ENCODE results near the gene ATL1.
"Not testable (repeated sequence)": the region's sequence is repeated elsewhere in the genome, so short reads cannot be mapped to it uniquely, and the experiment has no call there.

Gene ATL1

DNA sequence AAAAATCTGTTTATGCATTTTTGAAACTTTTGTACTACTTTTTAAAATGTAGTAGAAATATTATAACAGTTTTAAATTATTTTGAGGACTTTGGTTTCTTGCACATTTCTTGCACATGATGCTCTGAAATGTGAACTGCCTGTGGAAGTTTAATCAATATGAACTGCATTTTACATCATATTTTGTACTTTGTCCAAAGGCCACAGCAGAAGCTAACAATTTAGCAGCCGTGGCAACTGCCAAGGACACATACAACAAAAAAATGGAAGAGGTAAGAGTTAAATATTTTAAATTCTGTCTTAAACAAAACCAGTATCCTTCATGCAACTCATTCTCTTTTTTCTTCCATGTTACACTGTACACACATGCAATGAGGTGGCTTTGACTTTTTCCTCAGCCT, 63.0 kb downstream of the ATL1 start:
- no peak for DNase-seq
- Histone ChIP-seq H3K9ac (ENCODE audit: low read length) (no peak overlapping the region), H3K36me3 (ENCODE audit: control insufficient read depth in 1 of 2, insufficient read depth in 2 of 2, low read depth in 1 of 2, low read length in 2 of 2) (peaks cover 3 to 52% of the 10 kb centered on the region in 2 experiments), H2BK120ac (ENCODE audit: low read depth, low read length) (no peak overlapping the region), H3K79me1 (replicated peaks; ENCODE audit: low read length, poor library complexity, severe bottlenecking) (no peaks in the 10 kb centered on the region), H4K8ac (ENCODE audit: low read length) (no peak overlapping the region), H4K91ac (ENCODE audit: low read length) (no peak overlapping the region), H2BK12ac (ENCODE audit: low read length in 2 of 2) (no peak overlapping the region), H3K4me2 (ENCODE audit: low read length, poor library complexity, severe bottlenecking) (no peak overlapping the region), H3K14ac (ENCODE audit: low read length in 2 of 2) (no peak overlapping the region), H3K27me3 (ENCODE audit: control insufficient read depth in 1 of 2, insufficient read depth in 1 of 2, low read length in 2 of 2) (no peaks in the 10 kb centered on the region), H3K4me1 (ENCODE audit: control insufficient read depth, insufficient read depth, low read depth, low read length) (no peaks in the 10 kb centered on the region), H2BK15ac (ENCODE audit: low read depth, poor library complexity, severe bottlenecking) (no peak overlapping the region), H3K4me3 (ENCODE audit: insufficient read depth in 1 of 2, low read depth in 1 of 2, low read length in 2 of 2) (no peak overlapping the region), H3K9me3 (ENCODE audit: control insufficient read depth, low read length) (no peaks in the 10 kb centered on the region), H2AK5ac (ENCODE audit: low read length, severe bottlenecking) (no peak overlapping the region), H3K27ac (ENCODE audit: low read length, poor library complexity, severe bottlenecking) (no peak overlapping the region), H2AFZ (ENCODE audit: low read depth, low read length) (no peak overlapping the region), H3K23ac (ENCODE audit: low read length in 2 of 2) (no peak overlapping the region), H3K4ac (ENCODE audit: low read depth in 1 of 2, low read length in 2 of 2) (no peak overlapping the region), H2BK5ac (ENCODE audit: low read depth, low read length, poor library complexity, severe bottlenecking) (no peak overlapping the region), H3K18ac (ENCODE audit: low read depth in 1 of 2, low read length in 2 of 2) (no peak overlapping the region)
- WGBS = no CpG with 5 or more reads among the region's 1 CpG

DNA sequence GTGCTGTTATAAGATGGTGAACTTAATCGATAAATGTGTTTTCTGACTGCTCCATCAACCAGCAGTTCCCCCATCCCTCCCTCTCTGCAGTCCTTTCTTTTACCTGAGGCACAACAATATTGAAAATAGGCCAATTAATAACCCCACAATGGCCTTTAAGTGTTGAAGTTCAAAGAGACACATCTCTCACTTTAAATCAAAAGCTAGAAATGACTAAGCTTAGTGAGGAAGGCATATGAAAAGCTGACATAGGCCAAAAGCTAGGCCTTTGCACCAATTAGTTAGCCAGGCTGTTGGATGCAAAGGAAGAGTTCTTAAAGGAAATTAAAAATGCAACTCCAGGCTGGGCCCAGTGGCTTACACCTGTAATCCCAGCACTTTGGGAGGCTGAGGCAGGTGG, 64.5 kb downstream of the ATL1 start:
- H2BK12ac ChIP-seq (ENCODE audit: low read length in 2 of 2) = no peak overlapping the region
- no peak overlapping the region for H3K4me3 ChIP-seq (ENCODE audit: insufficient read depth in 1 of 2, low read depth in 1 of 2, low read length in 2 of 2)
- H3K79me1 ChIP-seq (replicated peaks; ENCODE audit: low read length, poor library complexity, severe bottlenecking) = no peaks in the 10 kb centered on the region
- no peak overlapping the region for H3K18ac ChIP-seq (ENCODE audit: low read depth in 1 of 2, low read length in 2 of 2)
- H2BK120ac ChIP-seq (ENCODE audit: low read depth, low read length) = no peak overlapping the region
- H3K4me2 ChIP-seq (ENCODE audit: low read length, poor library complexity, severe bottlenecking) = no peak overlapping the region
- no peak overlapping the region for H3K4ac ChIP-seq (ENCODE audit: low read depth in 1 of 2, low read length in 2 of 2)
- H3K36me3 ChIP-seq (ENCODE audit: control insufficient read depth in 1 of 2, insufficient read depth in 2 of 2, low read depth in 1 of 2, low read length in 2 of 2) = peaks cover 3 to 61% of the 10 kb centered on the region in 2 experiments
- H2AK5ac ChIP-seq (ENCODE audit: low read length, severe bottlenecking) = no peak overlapping the region
- H3K14ac ChIP-seq (ENCODE audit: low read length in 2 of 2) = no peak overlapping the region
- no peak overlapping the region for H2BK5ac ChIP-seq (ENCODE audit: low read depth, low read length, poor library complexity, severe bottlenecking)
- no peak overlapping the region for H3K23ac ChIP-seq (ENCODE audit: low read length in 2 of 2)
- H4K91ac ChIP-seq (ENCODE audit: low read length) = no peak overlapping the region
- H3K27ac ChIP-seq (ENCODE audit: low read length, poor library complexity, severe bottlenecking) = no peak overlapping the region
- no peaks in the 10 kb centered on the region for H3K27me3 ChIP-seq (ENCODE audit: control insufficient read depth in 1 of 2, insufficient read depth in 1 of 2, low read length in 2 of 2)
- DNase-seq = no peak
- no peak overlapping the region for H2AFZ ChIP-seq (ENCODE audit: low read depth, low read length)
- H3K4me1 ChIP-seq (ENCODE audit: control insufficient read depth, insufficient read depth, low read depth, low read length) = no peaks in the 10 kb centered on the region
- H3K9ac ChIP-seq (ENCODE audit: low read length) = no peak overlapping the region
- no peak overlapping the region for H4K8ac ChIP-seq (ENCODE audit: low read length)
- WGBS = no CpG with 5 or more reads among the region's 1 CpG
- no peak overlapping the region for H2BK15ac ChIP-seq (ENCODE audit: low read depth, poor library complexity, severe bottlenecking)
- no peaks in the 10 kb centered on the region for H3K9me3 ChIP-seq (ENCODE audit: control insufficient read depth, low read length)

DNA sequence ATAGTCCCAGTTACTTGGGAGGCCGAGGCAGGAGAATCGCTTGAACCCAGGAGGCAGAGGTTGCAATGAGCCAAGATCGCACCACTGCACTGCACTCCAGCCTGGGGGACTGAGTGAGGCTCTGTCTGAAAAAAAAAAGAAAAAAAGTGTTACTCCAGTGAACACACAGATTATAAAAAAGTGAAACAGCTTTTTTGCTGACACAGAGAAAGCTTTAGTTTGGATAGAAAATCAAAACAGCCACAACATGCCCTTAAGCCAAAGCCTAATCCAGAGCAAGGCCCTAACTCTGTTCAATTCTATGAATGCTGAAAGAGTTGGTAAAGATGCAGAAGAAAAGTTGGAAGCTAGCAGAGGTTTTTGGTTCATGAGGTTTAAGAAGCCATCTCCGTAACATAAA, 65.0 kb downstream of the ATL1 start:
- not testable (repeated sequence) for H3K23ac ChIP-seq (ENCODE audit: low read length in 2 of 2); H3K9ac ChIP-seq (ENCODE audit: low read length); H2AK5ac ChIP-seq (ENCODE audit: low read length, severe bottlenecking); H2AFZ ChIP-seq (ENCODE audit: low read depth, low read length); H2BK12ac ChIP-seq (ENCODE audit: low read length in 2 of 2); H3K4me3 ChIP-seq (ENCODE audit: insufficient read depth in 1 of 2, low read depth in 1 of 2, low read length in 2 of 2); H3K79me1 ChIP-seq (replicated peaks; ENCODE audit: low read length, poor library complexity, severe bottlenecking); H3K4ac ChIP-seq (ENCODE audit: low read depth in 1 of 2, low read length in 2 of 2); H2BK5ac ChIP-seq (ENCODE audit: low read depth, low read length, poor library complexity, severe bottlenecking); H2BK15ac ChIP-seq (ENCODE audit: low read depth, poor library complexity, severe bottlenecking); H3K14ac ChIP-seq (ENCODE audit: low read length in 2 of 2); H3K18ac ChIP-seq (ENCODE audit: low read depth in 1 of 2, low read length in 2 of 2); H3K4me2 ChIP-seq (ENCODE audit: low read length, poor library complexity, severe bottlenecking); H3K27ac ChIP-seq (ENCODE audit: low read length, poor library complexity, severe bottlenecking); H4K91ac ChIP-seq (ENCODE audit: low read length); DNase-seq; H4K8ac ChIP-seq (ENCODE audit: low read length); H3K4me1 ChIP-seq (ENCODE audit: control insufficient read depth, insufficient read depth, low read depth, low read length); H3K27me3 ChIP-seq (ENCODE audit: control insufficient read depth in 1 of 2, insufficient read depth in 1 of 2, low read length in 2 of 2); H2BK120ac ChIP-seq (ENCODE audit: low read depth, low read length); H3K9me3 ChIP-seq (ENCODE audit: control insufficient read depth, low read length)
- WGBS = 92% methylated on average over 4 of the region's 4 CpGs
- peaks cover 3 to 62% of the 10 kb centered on the region in 2 experiments for H3K36me3 ChIP-seq (ENCODE audit: control insufficient read depth in 1 of 2, insufficient read depth in 2 of 2, low read depth in 1 of 2, low read length in 2 of 2)

DNA sequence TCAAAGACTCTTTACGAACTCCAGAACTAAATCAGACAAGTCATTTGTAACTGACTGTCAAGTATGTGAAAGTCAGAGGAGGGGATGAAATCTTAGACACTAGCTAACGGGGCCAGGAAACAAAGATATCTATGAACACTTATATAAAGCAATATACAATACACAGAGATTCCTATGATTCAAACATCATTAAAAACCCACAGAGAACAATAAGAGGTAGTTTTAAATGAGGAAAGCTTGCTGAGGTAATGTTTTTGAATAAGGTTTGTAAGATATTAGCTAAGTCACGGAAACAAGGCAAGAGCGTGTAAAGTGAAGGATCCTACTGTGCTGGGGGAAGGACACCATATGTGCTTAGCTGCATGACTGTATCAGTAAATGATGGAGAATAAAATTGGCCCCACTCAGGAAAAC, 71.5 kb downstream of the ATL1 start:
- H3K4me3 ChIP-seq (ENCODE audit: insufficient read depth in 1 of 2, low read depth in 1 of 2, low read length in 2 of 2) = no peak overlapping the region
- DNase-seq = no peak

More for the DNA sequence above, 71.5 kb downstream of the ATL1 start:
- Histone ChIP-seq H3K27me3 (ENCODE audit: control insufficient read depth in 1 of 2, insufficient read depth in 1 of 2, low read length in 2 of 2) (no peaks in the 10 kb centered on the region), H2AK5ac (ENCODE audit: low read length, severe bottlenecking) (no peak overlapping the region), H3K9me3 (ENCODE audit: control insufficient read depth, low read length) (no peaks in the 10 kb centered on the region), H4K8ac (ENCODE audit: low read length) (no peak overlapping the region), H2AFZ (ENCODE audit: low read depth, low read length) (no peak overlapping the region), H3K9ac (ENCODE audit: low read length) (no peak overlapping the region), H3K27ac (ENCODE audit: low read length, poor library complexity, severe bottlenecking) (no peak overlapping the region), H2BK120ac (ENCODE audit: low read depth, low read length) (no peak overlapping the region), H3K4ac (ENCODE audit: low read depth in 1 of 2, low read length in 2 of 2) (no peak overlapping the region), H3K4me1 (ENCODE audit: control insufficient read depth, insufficient read depth, low read depth, low read length) (peaks cover 1% of the 10 kb centered on the region), H3K36me3 (ENCODE audit: control insufficient read depth in 1 of 2, insufficient read depth in 2 of 2, low read depth in 1 of 2, low read length in 2 of 2) (peaks cover 4 to 85% of the 10 kb centered on the region in 2 experiments), H2BK5ac (ENCODE audit: low read depth, low read length, poor library complexity, severe bottlenecking) (no peak overlapping the region), H3K23ac (ENCODE audit: low read length in 2 of 2) (no peak overlapping the region), H3K14ac (ENCODE audit: low read length in 2 of 2) (no peak overlapping the region), H4K91ac (ENCODE audit: low read length) (no peak overlapping the region), H3K18ac (ENCODE audit: low read depth in 1 of 2, low read length in 2 of 2) (no peak overlapping the region), H2BK15ac (ENCODE audit: low read depth, poor library complexity, severe bottlenecking) (no peak overlapping the region), H3K79me1 (replicated peaks; ENCODE audit: low read length, poor library complexity, severe bottlenecking) (peaks cover 5% of the 10 kb centered on the region), H3K4me2 (ENCODE audit: low read length, poor library complexity, severe bottlenecking) (no peak overlapping the region), H2BK12ac (ENCODE audit: low read length in 2 of 2) (no peak overlapping the region)
- WGBS = 95% methylated on average over 2 of the region's 4 CpGs
